ENCODE measurements around the gene HRAS. TPM values are rescaled to one million over a fixed set of nuclear protein-coding genes. Genes with fewer than 3 reads are reported as not detected.
A peak's percentile ranks its signal among the peaks of the same experiment; 100 is the strongest.

HRAS gene
- total and polyA plus RNA-seq, 10 of the 15 experiments (the other 5 are each of a cell fraction or from before 2014, with no cell fraction given): 2.8 to 72.4 (median 31.7) TPM

DNA sequence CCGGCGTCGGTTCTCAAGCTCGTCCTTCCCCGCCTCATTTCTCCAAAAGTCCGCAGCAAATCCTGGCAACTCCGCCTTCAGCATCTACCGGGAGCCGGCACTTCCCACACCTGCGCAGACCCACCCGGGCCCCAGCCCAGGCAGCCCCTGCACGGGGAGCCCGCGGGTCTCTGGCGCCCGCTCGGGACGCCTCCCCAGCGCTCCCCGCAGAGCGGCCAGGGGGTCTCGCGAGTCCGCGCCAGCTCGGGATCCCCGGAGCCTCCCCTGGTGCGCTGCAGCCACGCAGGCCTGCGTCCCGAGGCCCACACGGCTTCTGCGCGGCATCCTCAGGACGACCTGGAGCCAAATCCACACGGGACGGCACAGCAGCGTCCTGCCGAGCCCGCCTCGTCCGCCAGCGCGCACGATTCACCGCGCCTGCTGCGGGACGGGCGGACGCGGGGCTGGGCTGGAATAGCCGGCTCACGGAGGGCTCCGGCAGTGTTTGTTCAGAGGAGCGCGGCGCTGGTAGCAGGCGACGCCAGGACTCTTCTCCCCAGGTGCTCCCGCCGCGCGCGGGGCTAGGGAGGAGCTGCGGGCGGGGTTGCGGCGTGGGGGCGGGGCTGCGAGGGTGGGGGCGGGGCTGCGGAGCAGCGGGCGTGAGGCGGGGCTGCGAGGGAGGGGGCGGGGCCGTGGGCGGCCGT is 40.1 kb upstream of the HRAS start (continued):
- no peak for TF ChIP-seq SMAD1 (IDR thresholded peaks at IDR 0.05; ENCODE audit: low read depth, partially characterized antibody)
- TF ChIP-seq IKZF1 (conservative IDR thresholded peaks at IDR 0.05): peak; percentile 36

DNA sequence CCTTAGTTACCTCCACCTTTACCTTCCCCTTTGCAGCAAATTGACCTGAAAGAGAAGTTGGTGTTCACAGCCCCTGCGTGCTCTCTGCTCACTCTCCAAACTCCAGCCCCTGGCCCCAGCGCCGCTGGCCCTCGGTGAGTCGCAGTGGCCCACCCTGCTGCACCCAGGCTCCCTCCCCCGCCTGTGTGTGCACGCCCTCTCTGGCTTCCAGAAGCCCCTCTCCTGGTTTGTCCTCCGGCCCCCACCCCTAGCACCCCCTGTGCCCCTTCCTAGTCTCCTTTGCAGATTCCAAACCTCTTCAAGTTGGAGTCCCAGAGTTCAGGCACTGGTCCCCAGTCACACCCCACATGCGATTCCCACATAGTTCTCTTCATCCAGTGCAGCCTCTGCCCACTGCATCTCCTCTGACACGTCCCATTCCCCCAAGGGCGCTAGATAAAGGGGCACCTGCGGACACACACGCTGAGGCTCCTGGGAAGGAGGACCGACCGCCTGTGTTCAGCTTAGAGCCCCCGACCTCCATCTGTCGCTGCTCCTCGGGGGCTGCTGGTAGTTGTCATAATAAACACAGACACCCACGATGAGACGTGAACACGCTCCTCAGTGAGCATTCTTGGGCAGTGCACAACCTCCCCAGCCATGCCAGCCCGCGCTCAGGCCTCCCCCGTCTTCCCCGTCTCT is 39.4 kb upstream of the HRAS start:
- Histone ChIP-seq H3K27ac (ENCODE audit: control insufficient read depth, insufficient read depth) (no peak overlapping the region), H3K9me3 (replicated peaks; ENCODE audit: control insufficient read depth, insufficient read depth, low read length) (no peaks in the 10 kb centered on the region), H3K4me3 (peak overlapping the region; percentile 77), H3K79me2 (ENCODE audit: control insufficient read depth, insufficient read depth, low read length) (peaks cover 35% of the 10 kb centered on the region), H3K9ac (ENCODE audit: control insufficient read depth, insufficient read depth, low read length) (peak overlapping the region; percentile 47; the same call in 1 of the 2 replicates), H3K36me3 (ENCODE audit: control insufficient read depth in 2 of 2, insufficient read depth in 2 of 2, low read length in 1 of 2) (peaks cover 0 to 2% of the 10 kb centered on the region in 2 experiments), H2AFZ (ENCODE audit: control insufficient read depth, low read depth, low read length) (peak overlapping the region; percentile 90), H4K20me1 (ENCODE audit: control insufficient read depth, insufficient read depth) (peaks cover 19% of the 10 kb centered on the region), H3K27me3 (replicated peaks in 1 of 2; ENCODE audit: control insufficient read depth in 2 of 2, insufficient read depth in 2 of 2, low read length in 1 of 2) (peaks cover 0 to 3% of the 10 kb centered on the region in 2 experiments; a peak in 2 of 4 replicates), H3K4me2 (ENCODE audit: control insufficient read depth, insufficient read depth) (peak overlapping the region; percentile 97), H3K4me1 (ENCODE audit: control insufficient read depth, insufficient read depth, low read length) (peaks cover 17% of the 10 kb centered on the region)
- ChIA-PET RAD21 (ENCODE audit: unreplicated experiment) (interaction anchor here (1.5 kb wide), 1 partner anchor 39 kb away, joined by 5 read pairs; the partner anchor contains the start of gene HRAS), CTCF (interaction anchor here (1.4 to 1.5 kb wide), 2 partner anchors 148 to 150 kb away, joined by 3 to 4 read pairs; no protein-coding TSS in a partner anchor), POLR2A (interaction anchor here (0.6 kb wide), 1 partner anchor 236 kb away, joined by 6 read pairs; no protein-coding TSS in a partner anchor), SMC1A (ENCODE audit: uncharacterized antibody, unreplicated experiment) (no interaction called here)
- WGBS (ENCODE audit: insufficient coverage, insufficient replicate concordance, low lambda C conversion rate, missing lambda C conversion rate): 25% methylated on average over 24 of the region's 25 CpGs
- intact Hi-C loops (cut with micrococcal nuclease; ENCODE audit: unreplicated experiment): no loop called here
- DNase-seq (ENCODE audit: low read depth, low spot score) (no peak), ATAC-seq (no peak), FAIRE-seq (no peak)
- BruUV-seq (replicated peaks): no TSS peak
- in situ Hi-C loops (cut with MboI): no loop called here
- TF ChIP-seq POLR2AphosphoS2 (IDR thresholded peaks at IDR 0.05; ENCODE audit: low read depth, low read length): no peak
- TF ChIP-seq ESRRA (IDR thresholded peaks at IDR 0.05; ENCODE audit: low read length): no peak
- TF ChIP-seq, protein P1, sequence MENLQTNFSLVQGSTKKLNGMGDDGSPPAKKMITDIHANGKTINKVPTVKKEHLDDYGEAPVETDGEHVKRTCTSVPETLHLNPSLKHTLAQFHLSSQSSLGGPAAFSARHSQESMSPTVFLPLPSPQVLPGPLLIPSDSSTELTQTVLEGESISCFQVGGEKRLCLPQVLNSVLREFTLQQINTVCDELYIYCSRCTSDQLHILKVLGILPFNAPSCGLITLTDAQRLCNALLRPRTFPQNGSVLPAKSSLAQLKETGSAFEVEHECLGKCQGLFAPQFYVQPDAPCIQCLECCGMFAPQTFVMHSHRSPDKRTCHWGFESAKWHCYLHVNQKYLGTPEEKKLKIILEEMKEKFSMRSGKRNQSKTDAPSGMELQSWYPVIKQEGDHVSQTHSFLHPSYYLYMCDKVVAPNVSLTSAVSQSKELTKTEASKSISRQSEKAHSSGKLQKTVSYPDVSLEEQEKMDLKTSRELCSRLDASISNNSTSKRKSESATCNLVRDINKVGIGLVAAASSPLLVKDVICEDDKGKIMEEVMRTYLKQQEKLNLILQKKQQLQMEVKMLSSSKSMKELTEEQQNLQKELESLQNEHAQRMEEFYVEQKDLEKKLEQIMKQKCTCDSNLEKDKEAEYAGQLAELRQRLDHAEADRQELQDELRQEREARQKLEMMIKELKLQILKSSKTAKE (IDR thresholded peaks at IDR 0.05; ENCODE audit: low read depth, poor library complexity, severe bottlenecking): no peak
- TF ChIP-seq, protein P2, sequence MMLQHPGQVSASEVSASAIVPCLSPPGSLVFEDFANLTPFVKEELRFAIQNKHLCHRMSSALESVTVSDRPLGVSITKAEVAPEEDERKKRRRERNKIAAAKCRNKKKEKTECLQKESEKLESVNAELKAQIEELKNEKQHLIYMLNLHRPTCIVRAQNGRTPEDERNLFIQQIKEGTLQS (IDR thresholded peaks at IDR 0.05; ENCODE audit: borderline replicate concordance, extremely low read depth, low read depth, low read length): no peak
- no peak for TF ChIP-seq ZNF274 (IDR thresholded peaks at IDR 0.05; ENCODE audit: insufficient read depth, insufficient read length)
- TF ChIP-seq HDGF (IDR thresholded peaks at IDR 0.05): no peak
- no peak for TF ChIP-seq JUND (IDR thresholded peaks at IDR 0.05; ENCODE audit: low read depth, low read length)
- TF ChIP-seq TBL1XR1 (IDR thresholded peaks at IDR 0.05; ENCODE audit: low read depth, low read length): no peak
- no peak for TF ChIP-seq BACH1 (IDR thresholded peaks at IDR 0.05; ENCODE audit: borderline replicate concordance)
- TF ChIP-seq KDM1A (IDR thresholded peaks at IDR 0.05; ENCODE audit: borderline replicate concordance): no peak
- no peak for TF ChIP-seq RELA (IDR thresholded peaks at IDR 0.05; ENCODE audit: borderline replicate concordance, partially characterized antibody)
- TF ChIP-seq HDAC2 (IDR thresholded peaks at IDR 0.05): no peak
- no peak for TF ChIP-seq ASH2L (IDR thresholded peaks at IDR 0.05; ENCODE audit: borderline replicate concordance, low read depth)
- TF ChIP-seq STAT3 (IDR thresholded peaks at IDR 0.05; ENCODE audit: low read depth, low read length): no peak
- no peak for TF ChIP-seq MTA3 (IDR thresholded peaks at IDR 0.05; ENCODE audit: borderline replicate concordance, low read length)
